Duodenal mucosa (tissue), 2 donors: ENCODE measurements around the gene SCNN1A.

ENCODE experiments used
- H3K27ac ChIP-seq: one replicate; pipeline ENCODE4 v1.7.0; 2013; ENCODE audit warnings: low read depth, low read length
- H3K27me3 ChIP-seq, 2 donors: one replicate each; pipeline ENCODE4 v1.7.0; 2013; ENCODE audit warnings: low read length in 2 of 2, control low read depth in 1 of 2; ENCODE audit not compliant: insufficient read depth in 2 of 2, control insufficient read depth in 1 of 2
- H3K36me3 ChIP-seq, 2 donors: one replicate each; pipeline ENCODE4 v1.7.0; 2013; ENCODE audit warnings: low read length in 2 of 2, control low read depth in 1 of 2; ENCODE audit not compliant: insufficient read depth in 2 of 2, control insufficient read depth in 1 of 2
- H3K4me1 ChIP-seq, 2 donors: one replicate each; pipeline ENCODE4 v1.7.0; 2013; ENCODE audit warnings: low read length in 2 of 2, control low read depth in 1 of 2; ENCODE audit not compliant: insufficient read depth in 2 of 2, control insufficient read depth in 1 of 2
- H3K4me3 ChIP-seq, 2 donors: one replicate each; pipeline ENCODE4 v1.7.0; 2013; ENCODE audit warnings: low read length in 2 of 2, low read depth in 1 of 2
- H3K9ac ChIP-seq, 2 donors: one replicate each; pipeline ENCODE4 v1.7.0; 2013; ENCODE audit warnings: low read length in 2 of 2, low read depth in 1 of 2
- H3K9me3 ChIP-seq, 2 donors: one replicate each; pipeline ENCODE4 v1.7.0; 2013; ENCODE audit warnings: low read length in 2 of 2, control low read depth in 1 of 2; ENCODE audit not compliant: control insufficient read depth in 1 of 2

The SCNN1A gene

GRCh38 chr12:6376079-6376869 is 911 bp upstream of the SCNN1A start:
- Histone ChIP-seq H3K4me3 (peak overlapping the region in 1 of 2 donors; percentile 41), H3K27ac (peak overlapping the region; percentile 39), H3K9me3 (no peaks in the 10 kb centered on the region), H3K9ac (peak overlapping the region; percentile 13 to 21), H3K4me1 (peaks cover 55 to 62% of the 10 kb centered on the region in 2 donors), H3K27me3 (no peaks in the 10 kb centered on the region), H3K36me3 (no peaks in the 10 kb centered on the region)

- Histone ChIP-seq H3K36me3 (no peaks in the 10 kb centered on the region), H3K4me1 (peaks cover 69 to 74% of the 10 kb centered on the region in 2 donors), H3K27me3 (no peaks in the 10 kb centered on the region), H3K4me3 (peak overlapping the region; percentile 46 to 51), H3K27ac (peak overlapping the region; percentile 74), H3K9ac (peak overlapping the region; percentile 21 to 43), H3K9me3 (no peaks in the 10 kb centered on the region)
Measured at GRCh38 chr12:6374786-6375160, 590 bp downstream of the SCNN1A start.

- Histone ChIP-seq H3K27ac (peak overlapping the region; percentile 74), H3K9me3 (no peaks in the 10 kb centered on the region), H3K4me3 (peak overlapping the region; percentile 46 to 51), H3K4me1 (peaks cover 70 to 74% of the 10 kb centered on the region in 2 donors), H3K36me3 (no peaks in the 10 kb centered on the region), H3K9ac (peak overlapping the region; percentile 21 to 49), H3K27me3 (no peaks in the 10 kb centered on the region)
Measured at GRCh38 chr12:6374028-6374785, 1.2 kb downstream of the SCNN1A start.

GRCh38 chr12:6373022-6373787 is 2.2 kb downstream of the SCNN1A start:
- Histone ChIP-seq H3K4me3 (peak overlapping the region; percentile 46 to 51), H3K27me3 (no peaks in the 10 kb centered on the region)

GRCh38 chr12:6372403-6373003 is 2.9 kb downstream of the SCNN1A start:
- Histone ChIP-seq H3K36me3 (no peaks in the 10 kb centered on the region), H3K27me3 (no peaks in the 10 kb centered on the region), H3K4me3 (peak overlapping the region in 1 of 2 donors; percentile 23), H3K27ac (peak overlapping the region; percentile 49), H3K4me1 (peaks cover 63 to 71% of the 10 kb centered on the region in 2 donors), H3K9ac (peak overlapping the region; percentile 34 to 49), H3K9me3 (no peaks in the 10 kb centered on the region)

More at GRCh38 chr12:6373022-6373787, 2.2 kb downstream of the SCNN1A start:
- no peaks in the 10 kb centered on the region for H3K36me3 ChIP-seq
- H3K9ac ChIP-seq, result peak overlapping the region; percentile 34 to 49
- no peaks in the 10 kb centered on the region for H3K9me3 ChIP-seq
- peak overlapping the region; percentile 49 for H3K27ac ChIP-seq
- peaks cover 65 to 74% of the 10 kb centered on the region in 2 donors for H3K4me1 ChIP-seq

GRCh38 chr12:6370994-6371754 is 4.2 kb downstream of the SCNN1A start:
- Histone ChIP-seq H3K9ac (peak overlapping the region; percentile 33 to 45), H3K4me1 (peaks cover 51 to 57% of the 10 kb centered on the region in 2 donors), H3K27ac (no peak overlapping the region), H3K4me3 (peak overlapping the region in 1 of 2 donors; percentile 52), H3K27me3 (no peaks in the 10 kb centered on the region), H3K9me3 (no peaks in the 10 kb centered on the region), H3K36me3 (no peaks in the 10 kb centered on the region)

- Histone ChIP-seq H3K27me3 (no peaks in the 10 kb centered on the region), H3K4me3 (peak overlapping the region in 1 of 2 donors; percentile 52), H3K36me3 (no peaks in the 10 kb centered on the region), H3K27ac (no peak overlapping the region), H3K9me3 (no peaks in the 10 kb centered on the region), H3K4me1 (peaks cover 45 to 51% of the 10 kb centered on the region in 2 donors), H3K9ac (peak overlapping the region in 1 of 2 donors; percentile 33)
Measured at GRCh38 chr12:6370576-6370935, 4.8 kb downstream of the SCNN1A start.

- H3K27ac ChIP-seq, result no peak overlapping the region
- no peak overlapping the region for H3K4me3 ChIP-seq
- H3K9ac ChIP-seq, result peak overlapping the region in 1 of 2 donors; percentile 33
- no peaks in the 10 kb centered on the region for H3K27me3 ChIP-seq
- peaks cover 44 to 46% of the 10 kb centered on the region in 2 donors for H3K4me1 ChIP-seq
- H3K36me3 ChIP-seq, result no peaks in the 10 kb centered on the region
- no peaks in the 10 kb centered on the region for H3K9me3 ChIP-seq
Measured at GRCh38 chr12:6369916-6370575, 5.3 kb downstream of the SCNN1A start.
